Trophoblast cell (in vitro differentiated cells and primary cell): ENCODE data around the gene FCHSD2.

Experiments used
- DNase-seq, 2 donors: peaks; one replicate each; pipeline ENCODE4 v3.0.0-alpha.2; 2016
- H2AFZ ChIP-seq: 2 replicates; pipeline ENCODE4 v1.6.1; 2013; ENCODE audit warnings: low read length, moderate library complexity, mild to moderate bottlenecking; ENCODE audit not compliant: insufficient read depth, poor library complexity
- H2AK5ac ChIP-seq: 2 replicates; pipeline ENCODE4 v1.6.1; 2013; ENCODE audit warnings: mild to moderate bottlenecking, low read length
- H2BK120ac ChIP-seq: 2 replicates; pipeline ENCODE4 v1.6.1; 2013; ENCODE audit warnings: low read length, mild to moderate bottlenecking, moderate library complexity; ENCODE audit not compliant: insufficient read depth, poor library complexity
- H2BK12ac ChIP-seq: 2 replicates; pipeline ENCODE4 v1.6.1; 2013; ENCODE audit warnings: mild to moderate bottlenecking, low read length, moderate library complexity
- H2BK5ac ChIP-seq: 2 replicates; pipeline ENCODE4 v1.6.1; 2013; ENCODE audit warnings: low read length, low read depth, moderate library complexity, mild to moderate bottlenecking; ENCODE audit not compliant: poor library complexity
- H3K14ac ChIP-seq: 2 replicates; pipeline ENCODE4 v1.6.1; 2013; ENCODE audit warnings: mild to moderate bottlenecking, low read length
- H3K18ac ChIP-seq: 2 replicates; pipeline ENCODE4 v1.6.1; 2013; ENCODE audit warnings: mild to moderate bottlenecking, low read length
- H3K23ac ChIP-seq: 2 replicates; pipeline ENCODE4 v1.6.1; 2013; ENCODE audit warnings: low read length
- H3K27ac ChIP-seq: 2 replicates; pipeline ENCODE4 v1.5.1; 2013; ENCODE audit warnings: low read depth, mild to moderate bottlenecking, inconsistent platforms, low read length, moderate library complexity
- H3K27me3 ChIP-seq: 2 replicates; pipeline ENCODE4 v1.6.1; 2013; ENCODE audit warnings: inconsistent platforms, mild to moderate bottlenecking, low read length, moderate library complexity; ENCODE audit not compliant: insufficient read depth
- H3K36me3 ChIP-seq, 2 experiments: 1 replicate in 1 of 2; 2 replicates in 1 of 2; pipeline ENCODE4 v1.6.1; 2013; ENCODE audit warnings: low read length in 2 of 2, mild to moderate bottlenecking in 2 of 2, moderate library complexity in 1 of 2; ENCODE audit not compliant: insufficient read depth in 2 of 2, control insufficient read depth in 1 of 2
- H3K4ac ChIP-seq: 2 replicates; pipeline ENCODE4 v1.6.1; 2013; ENCODE audit warnings: low read depth, mild to moderate bottlenecking, low read length, moderate library complexity
- H3K4me1 ChIP-seq, 2 experiments: 1 replicate in 1 of 2; 2 replicates in 1 of 2; pipeline ENCODE4 v1.6.1; 2013; ENCODE audit warnings: low read length in 2 of 2, mild to moderate bottlenecking in 2 of 2, moderate library complexity in 1 of 2; ENCODE audit not compliant: insufficient read depth in 2 of 2, control insufficient read depth in 1 of 2
- H3K4me2 ChIP-seq: 2 replicates; pipeline ENCODE4 v1.6.1; 2013; ENCODE audit warnings: inconsistent platforms, mild to moderate bottlenecking, low read length, moderate library complexity
- H3K4me3 ChIP-seq: 2 replicates; pipeline ENCODE4 v1.5.1; 2013; ENCODE audit warnings: mild to moderate bottlenecking, low read depth, low read length, inconsistent platforms
- H3K79me1 ChIP-seq: one replicate; pipeline ENCODE4 v1.6.1; 2013; ENCODE audit warnings: low read length
- H3K79me2 ChIP-seq: 2 replicates; pipeline ENCODE4 v1.6.1; 2013; ENCODE audit warnings: low read length, mild to moderate bottlenecking; ENCODE audit not compliant: control insufficient read depth, insufficient read depth, poor library complexity
- H3K9ac ChIP-seq: 2 replicates; pipeline ENCODE4 v1.6.1; 2013; ENCODE audit warnings: mild to moderate bottlenecking, low read length
- H3K9me3 ChIP-seq: 2 replicates; pipeline ENCODE4 v1.6.1; 2013; ENCODE audit warnings: low read depth, mild to moderate bottlenecking, control low read depth, inconsistent platforms, low read length; ENCODE audit not compliant: insufficient read depth
- H4K12ac ChIP-seq: 2 replicates; pipeline ENCODE4 v1.6.1; 2013; ENCODE audit warnings: low read depth, mild to moderate bottlenecking, low read length, moderate library complexity
- H4K8ac ChIP-seq: 2 replicates; pipeline ENCODE4 v1.6.1; 2013; ENCODE audit warnings: low read depth, mild to moderate bottlenecking, low read length, moderate library complexity
- H4K91ac ChIP-seq: one replicate; pipeline ENCODE4 v1.6.1; 2013; ENCODE audit warnings: low read depth, mild to moderate bottlenecking, low read length, moderate library complexity
- WGBS: extraction: QIAGEN DNeasy Blood & Tissue Kit; methylation state at CpG from one replicate; pipeline ENCODE4 v1.1.7; 2013; ENCODE audit warnings: missing lambda C conversion rate; ENCODE audit not compliant: insufficient read length, insufficient coverage; ENCODE audit errors: extremely low coverage; 5-methylcytosine and 5-hydroxymethylcytosine counted together

The FCHSD2 gene

DNA sequence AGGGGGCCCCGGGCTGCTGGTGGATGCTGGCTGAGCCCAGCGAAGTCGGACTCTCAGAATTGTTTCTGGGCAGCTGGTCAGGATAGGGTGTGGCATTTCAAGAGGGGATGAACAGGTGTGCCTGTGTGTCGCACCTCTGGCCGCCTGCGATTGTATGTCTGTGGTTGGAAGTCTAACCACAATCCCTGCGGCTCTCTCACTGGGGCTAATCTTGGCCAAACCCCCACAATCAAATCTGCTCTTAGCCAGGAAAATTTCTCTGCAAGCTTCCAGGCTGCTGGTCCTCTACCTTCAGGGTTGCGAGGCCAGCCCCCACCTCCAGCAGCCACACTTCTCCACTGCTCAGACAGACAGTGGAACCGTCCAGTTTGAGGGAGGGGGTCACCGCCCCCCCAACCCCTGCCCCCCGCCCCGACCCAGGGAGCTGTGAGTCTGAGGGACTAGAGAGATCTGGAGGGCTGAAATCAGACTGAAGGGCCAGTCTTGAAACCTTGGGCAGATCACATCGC lies 327.0 kb downstream of the FCHSD2 start:
- H3K27ac ChIP-seq = no peak overlapping the region
- WGBS = no CpG with 5 or more reads among the region's 13 CpGs
- H3K9me3 ChIP-seq = no peaks in the 10 kb centered on the region
- peaks cover 10% of the 10 kb centered on the region for H3K79me1 ChIP-seq
- no peak overlapping the region for H3K18ac ChIP-seq
- peaks cover 4% of the 10 kb centered on the region for H3K79me2 ChIP-seq
- H3K23ac ChIP-seq = no peak overlapping the region
- no peak overlapping the region for H4K12ac ChIP-seq
- H2BK12ac ChIP-seq = no peak overlapping the region
- no peak overlapping the region for H2BK120ac ChIP-seq
- DNase-seq = no peak
- H2AFZ ChIP-seq = no peak overlapping the region
- H3K27me3 ChIP-seq = no peaks in the 10 kb centered on the region
- H3K36me3 ChIP-seq = no peaks in the 10 kb centered on the region
- peaks cover 20 to 27% of the 10 kb centered on the region in 2 experiments for H3K4me1 ChIP-seq
- no peak overlapping the region for H2AK5ac ChIP-seq
- H3K9ac ChIP-seq = no peak overlapping the region
- H4K8ac ChIP-seq = no peak overlapping the region
- peak overlapping the region; percentile 0 for H4K91ac ChIP-seq
- H3K14ac ChIP-seq = no peak overlapping the region
- peak overlapping the region; percentile 96 for H3K4me3 ChIP-seq
- H2BK5ac ChIP-seq = no peak overlapping the region
- H3K4me2 ChIP-seq = peak overlapping the region; percentile 100
- no peak overlapping the region for H3K4ac ChIP-seq

DNA sequence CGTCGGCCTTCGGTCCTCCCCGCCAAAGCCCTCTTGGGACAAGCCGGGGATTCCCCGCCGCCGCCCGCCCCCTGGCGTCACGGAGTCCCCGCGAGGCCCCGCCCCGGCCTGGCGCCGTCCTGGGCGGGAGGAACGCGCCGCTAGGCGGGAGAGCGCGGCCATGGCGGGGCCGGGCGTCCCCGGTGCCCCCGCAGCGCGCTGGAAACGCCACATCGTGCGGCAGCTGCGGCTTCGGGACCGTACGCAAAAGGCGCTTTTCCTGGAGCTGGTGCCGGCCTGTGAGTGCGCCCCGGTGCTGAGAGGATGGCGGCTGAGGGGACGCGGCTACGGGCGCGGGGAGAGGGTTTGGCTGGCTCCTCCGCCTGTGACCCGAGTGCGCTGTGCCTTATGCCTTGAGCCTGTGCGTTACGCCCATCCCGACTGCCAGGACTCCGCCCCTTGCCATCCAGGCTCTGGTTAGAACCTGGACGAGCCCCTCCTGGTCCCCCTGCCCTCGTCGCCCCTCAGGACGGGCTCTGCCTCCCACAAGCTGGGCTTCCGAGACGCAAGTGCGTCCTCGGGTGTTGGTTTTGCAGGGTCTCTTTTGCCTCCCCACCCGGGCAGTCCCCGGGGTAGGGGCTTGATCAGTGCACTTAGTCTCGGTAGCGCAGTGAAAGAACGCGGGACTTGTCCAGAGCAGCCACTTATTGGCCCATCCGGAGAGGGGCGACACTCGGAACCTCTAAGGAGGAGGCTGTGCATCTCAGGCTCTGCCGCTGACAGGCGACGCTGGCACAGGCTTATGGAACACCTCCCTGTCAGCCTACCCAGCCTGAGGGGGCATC lies 327.6 kb downstream of the FCHSD2 start, which contains the start of gene ATG16L2:
Gene ATG16L2, plus strand, starts transcription at position 126 of the 824 bp plus-strand sequence. Its CDS starts 35 bp downstream, at position 161.
- Histone ChIP-seq H4K12ac (peak within 1 kb of the TSS; percentile 82), H2AK5ac (no peak within 1 kb of the TSS), H3K4me1 (peaks cover 20 to 27% of the 10 kb centered on the region in 2 experiments), H3K79me1 (peaks cover 10% of the 10 kb centered on the region), H3K9me3 (no peaks in the 10 kb centered on the region), H2BK5ac (peak within 1 kb of the TSS; percentile 98), H3K4me3 (peak within 1 kb of the TSS; percentile 96), H3K9ac (peak within 1 kb of the TSS; percentile 86), H3K36me3 (no peaks in the 10 kb centered on the region), H3K27ac (peak within 1 kb of the TSS; percentile 69), H2BK120ac (peak within 1 kb of the TSS; percentile 98), H2BK12ac (peak within 1 kb of the TSS; percentile 98), H2AFZ (peak within 1 kb of the TSS; percentile 93), H3K23ac (peak within 1 kb of the TSS; percentile 63), H3K18ac (peak within 1 kb of the TSS; percentile 90), H3K79me2 (peaks cover 4% of the 10 kb centered on the region), H3K14ac (peak within 1 kb of the TSS; percentile 88), H3K27me3 (no peaks in the 10 kb centered on the region), H4K8ac (peak within 1 kb of the TSS; percentile 90), H4K91ac (peak within 1 kb of the TSS; percentile 94), H3K4me2 (peak within 1 kb of the TSS; percentile 100), H3K4ac (peak within 1 kb of the TSS; percentile 71)
- WGBS = no CpG with 5 or more reads among the region's 75 CpGs
- DNase-seq = peak; percentile 84 to 94

DNA sequence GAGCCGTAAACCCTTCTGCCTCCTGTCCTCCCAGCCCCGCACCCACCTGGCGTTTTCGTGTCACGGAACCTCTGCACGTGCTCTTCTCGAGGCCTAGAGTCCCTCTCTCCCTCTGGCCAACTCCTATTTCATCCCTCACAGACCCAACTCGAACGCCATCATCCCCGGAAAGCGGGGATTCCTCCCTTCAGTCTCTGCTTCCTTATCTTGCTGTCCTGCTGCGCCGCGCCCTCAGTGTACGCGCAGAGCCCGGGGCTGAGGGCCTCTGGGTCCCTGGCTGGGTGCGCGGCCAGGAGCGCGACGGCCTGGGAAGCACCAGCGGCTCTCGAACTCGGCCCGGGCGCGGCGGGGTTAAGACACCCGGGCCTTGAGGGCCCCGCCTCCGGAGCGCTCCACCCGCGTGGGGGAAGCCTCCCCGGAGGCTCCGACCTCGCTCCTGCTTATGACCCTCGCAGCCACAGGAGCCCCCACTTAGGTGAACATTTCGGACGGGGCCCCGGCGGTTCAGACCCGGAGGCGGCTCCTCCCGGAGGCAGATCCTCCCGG lies 328.3 kb downstream of the FCHSD2 start:
- WGBS = no CpG with 5 or more reads among the region's 47 CpGs
- Histone ChIP-seq H2BK120ac (peak overlapping the region; percentile 98), H3K36me3 (no peaks in the 10 kb centered on the region), H3K4ac (peak overlapping the region; percentile 71), H4K8ac (peak overlapping the region; percentile 90), H3K27me3 (no peaks in the 10 kb centered on the region), H4K12ac (peak overlapping the region; percentile 82), H2BK12ac (peak overlapping the region; percentile 98), H3K9me3 (no peaks in the 10 kb centered on the region), H3K79me1 (peaks cover 10% of the 10 kb centered on the region), H3K18ac (peak overlapping the region; percentile 90), H3K23ac (no peak overlapping the region), H4K91ac (peak overlapping the region; percentile 94), H3K9ac (peak overlapping the region; percentile 86), H3K27ac (peak overlapping the region; percentile 69), H3K79me2 (peaks cover 4% of the 10 kb centered on the region), H3K4me3 (peak overlapping the region; percentile 70), H2AK5ac (no peak overlapping the region), H3K14ac (peak overlapping the region; percentile 88), H2BK5ac (peak overlapping the region; percentile 98), H3K4me2 (peak overlapping the region; percentile 100), H2AFZ (peak overlapping the region; percentile 93), H3K4me1 (peaks cover 20 to 27% of the 10 kb centered on the region in 2 experiments)
- DNase-seq = peak; percentile 83 to 86

DNA sequence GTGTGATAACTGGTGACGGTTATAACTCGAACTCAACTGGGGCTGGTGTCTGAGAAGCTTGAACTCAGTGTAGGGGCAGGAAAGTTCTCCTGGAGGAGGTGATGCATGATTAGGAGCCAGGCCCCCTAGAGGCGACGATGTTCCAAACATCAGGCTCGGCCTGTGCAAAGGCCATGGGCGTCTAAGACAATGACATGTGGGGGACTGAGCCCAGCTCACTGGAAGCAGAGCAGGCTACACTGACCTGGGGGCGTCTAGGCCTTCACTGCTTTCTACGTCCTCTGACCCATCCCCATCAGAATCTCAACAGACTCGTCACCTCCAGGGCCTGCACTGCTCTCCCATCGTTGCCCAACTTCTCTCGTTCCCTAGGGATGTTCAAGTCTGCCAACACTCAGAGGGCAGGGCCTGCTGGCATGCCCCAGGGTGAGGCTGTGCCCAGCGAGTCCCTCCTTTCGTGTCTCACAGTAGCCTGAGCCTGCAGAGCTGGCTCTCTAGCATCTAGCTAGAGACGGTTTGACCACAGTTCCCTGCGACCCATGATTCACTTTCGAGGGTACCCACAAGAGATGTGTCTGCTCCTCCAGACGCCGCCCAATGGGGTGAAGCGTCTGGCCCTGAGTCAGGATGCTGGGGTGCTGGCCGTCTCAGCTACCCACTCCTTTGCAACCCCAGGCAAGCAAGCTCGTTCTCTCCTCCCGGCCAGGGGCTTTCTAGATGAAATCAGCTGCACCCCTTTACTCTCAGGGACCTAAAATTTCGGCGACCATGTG lies 329.0 kb downstream of the FCHSD2 start:
- Histone ChIP-seq H4K8ac (peak overlapping the region; percentile 90), H3K23ac (no peak overlapping the region), H3K4me3 (no peak overlapping the region), H3K4me1 (peaks cover 20 to 27% of the 10 kb centered on the region in 2 experiments), H2AFZ (peak overlapping the region; percentile 93), H3K79me1 (peaks cover 10% of the 10 kb centered on the region), H3K4me2 (peak overlapping the region; percentile 100), H2BK12ac (no peak overlapping the region), H3K36me3 (no peaks in the 10 kb centered on the region), H2AK5ac (no peak overlapping the region), H3K79me2 (peaks cover 4% of the 10 kb centered on the region), H3K27me3 (no peaks in the 10 kb centered on the region), H3K18ac (peak overlapping the region; percentile 71), H3K9me3 (no peaks in the 10 kb centered on the region), H2BK120ac (no peak overlapping the region), H4K91ac (peak overlapping the region; percentile 94), H3K9ac (no peak overlapping the region), H3K4ac (peak overlapping the region; percentile 8), H2BK5ac (no peak overlapping the region), H4K12ac (peak overlapping the region; percentile 82), H3K14ac (peak overlapping the region; percentile 45), H3K27ac (no peak overlapping the region)
- no CpG with 5 or more reads among the region's 24 CpGs for WGBS
- DNase-seq = peak; percentile 79 to 90
